T1000 (cell line): Measurements from ENCODE around the gene COL5A2.

ENCODE experiments used
- DNase-seq: peaks from one replicate; lab custom pipeline; 2025; ENCODE audit warnings: mixed read lengths; lab: John Stamatoyannopoulos, UW

COL5A2 gene

GRCh38 chr2:189049709-189050164 lies 129.8 kb downstream of the COL5A2 start:
- no peak for DNase-seq

- DNase-seq, result no peak
Measured at GRCh38 chr2:189048189-189048588, 131.4 kb downstream of the COL5A2 start.

- DNase-seq, result no peak
Measured at GRCh38 chr2:189047171-189047888, 132.2 kb downstream of the COL5A2 start.

GRCh38 chr2:189046320-189046719 lies 133.2 kb downstream of the COL5A2 start:
- DNase-seq, result no peak

- no peak for DNase-seq
Measured at GRCh38 chr2:189045836-189046235, 133.7 kb downstream of the COL5A2 start.

- DNase-seq, result no peak
Measured at GRCh38 chr2:189037518-189037917, 142.0 kb downstream of the COL5A2 start.

GRCh38 chr2:189024901-189025618 lies 154.5 kb downstream of the COL5A2 start:
- no peak for DNase-seq

- no peak for DNase-seq
Measured at GRCh38 chr2:189022492-189022891, 157.1 kb downstream of the COL5A2 start.

GRCh38 chr2:189022053-189022481 lies 157.5 kb downstream of the COL5A2 start:
- DNase-seq, result no peak

GRCh38 chr2:189020179-189020578 lies 159.4 kb downstream of the COL5A2 start:
- no peak for DNase-seq

GRCh38 chr2:189018631-189019030 lies 160.9 kb downstream of the COL5A2 start:
- DNase-seq, result no peak

- no peak for DNase-seq
Measured at GRCh38 chr2:189016311-189016861, 163.2 kb downstream of the COL5A2 start.

GRCh38 chr2:189015359-189015758 lies 164.2 kb downstream of the COL5A2 start:
- no peak for DNase-seq

- DNase-seq, result no peak
Measured at GRCh38 chr2:189014449-189015138, 165.0 kb downstream of the COL5A2 start.

- no peak for DNase-seq
Measured at GRCh38 chr2:189013671-189014448, 165.7 kb downstream of the COL5A2 start.

GRCh38 chr2:189013031-189013430 lies 166.5 kb downstream of the COL5A2 start:
- no peak for DNase-seq

GRCh38 chr2:189012351-189012750 lies 167.2 kb downstream of the COL5A2 start:
- DNase-seq, result no peak

GRCh38 chr2:189010536-189010935 lies 169.0 kb downstream of the COL5A2 start:
- no peak for DNase-seq

- no peak for DNase-seq
Measured at GRCh38 chr2:189008555-189009262, 170.9 kb downstream of the COL5A2 start.

GRCh38 chr2:189002079-189002478 lies 177.5 kb downstream of the COL5A2 start:
- no peak for DNase-seq

GRCh38 chr2:189000221-189000620 lies 179.3 kb downstream of the COL5A2 start:
- no peak for DNase-seq
